ENCODE results near the gene CCT2. TPM values are rescaled to one million over a fixed set of nuclear protein-coding genes. Genes with fewer than 3 reads are reported as not detected.

The CCT2 gene
- total RNA-seq, 1 experiment from 2014 or later, result 342 TPM

Small RNAs within 50 kb of the gene (microRNA-seq; reads per million reads assigned to microRNA genes)
- gene MIR3913-1 (ENCODE audit: borderline number of aligned reads), result not detected
- not detected for gene MIR3913-2 (ENCODE audit: borderline number of aligned reads)

Other genes with a start within 250 kb of the CCT2 start
- gene LYZ, start 237.1 kb upstream of the CCT2 start, total RNA-seq (2021), result 1.0 to 1.5 TPM (median 1.1 TPM) in 3 replicates
- gene YEATS4, start 225.7 kb upstream of the CCT2 start, total RNA-seq (2021), result 33.3 to 37.1 TPM (median 33.5 TPM) in 3 replicates
- 23.7 to 26.7 TPM (median 26.1 TPM) in 3 replicates for gene FRS2, start 115.1 kb upstream of the CCT2 start, total RNA-seq (2021)
- gene LRRC10, start 25.4 kb downstream of the CCT2 start, total RNA-seq (2021), result not detected in 3 replicates
- not detected in 3 replicates for gene BEST3, start 113.8 kb downstream of the CCT2 start, total RNA-seq (2021)
- 42.8 to 47.2 TPM (median 43.4 TPM) in 3 replicates for gene RAB3IP, start 153.4 kb downstream of the CCT2 start, total RNA-seq (2021)
- 1.2 to 2.1 TPM (median 1.3 TPM) in 3 replicates for gene MYRFL, start 239.8 kb downstream of the CCT2 start, total RNA-seq (2021)